Liver (tissue), 9 donors: ENCODE results near the gene KCTD6. TPM values are rescaled to one million over a fixed set of nuclear protein-coding genes. Genes with fewer than 3 reads are reported as not detected.
A peak's percentile ranks its signal among the peaks of the same experiment; 100 is the strongest.
"Not testable (repeated sequence)": the region's sequence is repeated elsewhere in the genome, so short reads cannot be mapped to it uniquely, and the experiment has no call there.

Experiments
- DNase-seq: peaks from one replicate; pipeline ENCODE4 v3.0.0-alpha.2; 2017; ENCODE audit warnings: low spot score
- H3K27ac ChIP-seq, 2 donors: one replicate each; pipeline ENCODE4 v1.7.0; 2013; ENCODE audit warnings: inconsistent platforms in 2 of 2, low read length in 2 of 2, control low read depth in 1 of 2, low read depth in 1 of 2, mild to moderate bottlenecking in 1 of 2
- H3K27me3 ChIP-seq, 4 donors: one replicate each; pipeline versions ENCODE4 v1.6.1 to v1.7.0; 2013; ENCODE audit warnings: low read length in 3 of 4, inconsistent platforms in 1 of 4, mild to moderate bottlenecking in 1 of 4, moderate library complexity in 1 of 4; ENCODE audit not compliant: control insufficient read depth in 4 of 4, insufficient read depth in 4 of 4
- H3K36me3 ChIP-seq, 4 donors: one replicate each; pipeline versions ENCODE4 v1.6.1 to v1.7.0; 2013; ENCODE audit warnings: low read length in 3 of 4, mild to moderate bottlenecking in 3 of 4, low read depth in 1 of 4, moderate library complexity in 1 of 4; ENCODE audit not compliant: control insufficient read depth in 4 of 4, insufficient read depth in 3 of 4
- H3K4me1 ChIP-seq, 4 donors: one replicate each; pipeline versions ENCODE4 v1.6.1 to v1.7.0; 2013; ENCODE audit warnings: low read length in 3 of 4, mild to moderate bottlenecking in 3 of 4, moderate library complexity in 1 of 4; ENCODE audit not compliant: control insufficient read depth in 4 of 4, insufficient read depth in 4 of 4
- H3K4me3 ChIP-seq, 3 donors: one replicate each; pipeline versions ENCODE4 v1.6.1 to v1.7.0; 2013; ENCODE audit warnings: low read length in 3 of 3, control low read depth in 1 of 3, low read depth in 1 of 3, mild to moderate bottlenecking in 1 of 3
- H3K9ac ChIP-seq, 2 donors: one replicate each; pipeline ENCODE4 v1.7.0; 2013; ENCODE audit warnings: low read length in 2 of 2, mild to moderate bottlenecking in 2 of 2, moderate library complexity in 2 of 2, control low read depth in 1 of 2, low read depth in 1 of 2
- H3K9me3 ChIP-seq, 4 donors: one replicate each; pipeline versions ENCODE4 v1.6.1 to v1.7.0; 2013; ENCODE audit warnings: low read length in 3 of 4; ENCODE audit not compliant: control insufficient read depth in 4 of 4
- EGR1 ChIP-seq, 2 donors: IDR thresholded peaks; 2 replicates each; pipeline ENCODE4 v1.6.1; 2016 to 2018; ENCODE audit warnings: antibody characterized with exemption in 2 of 2, low read depth in 2 of 2
- FOXA1 ChIP-seq: IDR thresholded peaks from 2 replicates; pipeline ENCODE4 v1.6.1; 2016; ENCODE audit warnings: antibody characterized with exemption
- GABPA ChIP-seq, 2 donors: IDR thresholded peaks in 1 of 2; conservative IDR thresholded peaks in 1 of 2; 2 replicates each; pipeline ENCODE4 v1.6.1; 2016; ENCODE audit warnings: antibody characterized with exemption in 2 of 2, mild to moderate bottlenecking in 1 of 2, moderate library complexity in 1 of 2
- HNF4A ChIP-seq, 2 donors: conservative IDR thresholded peaks; 2 replicates each; pipeline ENCODE4 v1.6.1; 2016; ENCODE audit warnings: antibody characterized with exemption in 2 of 2, mild to moderate bottlenecking in 2 of 2
- HNF4G ChIP-seq: IDR thresholded peaks from 2 replicates; pipeline ENCODE4 v1.6.1; 2016; ENCODE audit warnings: antibody characterized with exemption
- JUND ChIP-seq, 2 donors: IDR thresholded peaks; 2 replicates each; pipeline ENCODE4 v1.6.1; 2016; ENCODE audit warnings: antibody characterized with exemption in 2 of 2
- NR2F2 ChIP-seq: IDR thresholded peaks from 2 replicates; pipeline ENCODE4 v1.6.1; 2016; ENCODE audit warnings: antibody characterized with exemption
- RAD21 ChIP-seq, 2 donors: IDR thresholded peaks; 2 replicates each; pipeline ENCODE4 v1.6.1; 2016; ENCODE audit warnings: antibody characterized with exemption in 2 of 2, mild to moderate bottlenecking in 2 of 2
- RXRA ChIP-seq, 2 donors: IDR thresholded peaks; 2 replicates each; pipeline ENCODE4 v1.6.1; 2017 to 2018; ENCODE audit warnings: antibody characterized with exemption in 2 of 2, mild to moderate bottlenecking in 1 of 2
- SP1 ChIP-seq: IDR thresholded peaks from 2 replicates; pipeline ENCODE4 v1.6.1; 2018; ENCODE audit warnings: antibody characterized with exemption, mild to moderate bottlenecking
- YY1 ChIP-seq: IDR thresholded peaks from 2 replicates; pipeline ENCODE4 v1.6.1; 2016; ENCODE audit warnings: antibody characterized with exemption, mild to moderate bottlenecking
- WGBS: extraction: QIAGEN DNeasy Blood & Tissue Kit; methylation state at CpG from one replicate; pipeline ENCODE4 v1.1.7; 2013; 5-methylcytosine and 5-hydroxymethylcytosine counted together
- polyA plus RNA-seq, 2 donors: library from polyadenylated mRNA; stranded (reverse) in 1 of 2; unstranded in 1 of 2; fragments of 200-250 nt in 1 of 2; fragments of >200 nt in 1 of 2; fragmentation: Nextera tagmentation in 1 of 2; extraction: Ambion mirVana in 1 of 2; gene quantifications; one replicate each; pipeline versions ENCODE4 v1.2.1 to v1.2.3, GENCODE V29; 2013 to 2015
- total RNA-seq, 2 donors: library from RNA; depleted of rRNA; stranded (reverse); fragments of >200 nt; gene quantifications; one replicate each; pipeline ENCODE4 v1.2.3, GENCODE V29; 2014
- TF ChIP-seq, protein P1 (sequence below): fragments of 150-350 bp; IDR thresholded peaks from 2 replicates; pipeline ENCODE4 v1.5.1; 2017; ENCODE audit warnings: improper control_type of control experiment, low read depth, low read length; ENCODE audit not compliant: missing input control
- TF ChIP-seq, protein P2 (sequence below): IDR thresholded peaks from 2 replicates; pipeline ENCODE4 v1.6.1; 2016; ENCODE audit warnings: antibody characterized with exemption
- TF ChIP-seq, protein P3 (sequence below): IDR thresholded peaks from 2 replicates; pipeline ENCODE4 v1.6.1; 2016; ENCODE audit warnings: antibody characterized with exemption
- donor health status: healthy.
- donor health status: healthy.
- donor health status: healthy.
- donor health status: healthy.
- donor health status: healthy.

Gene KCTD6
- total and polyA plus RNA-seq, 4 donors: 6.5 to 13.8 (median 10.4) TPM

DNA sequence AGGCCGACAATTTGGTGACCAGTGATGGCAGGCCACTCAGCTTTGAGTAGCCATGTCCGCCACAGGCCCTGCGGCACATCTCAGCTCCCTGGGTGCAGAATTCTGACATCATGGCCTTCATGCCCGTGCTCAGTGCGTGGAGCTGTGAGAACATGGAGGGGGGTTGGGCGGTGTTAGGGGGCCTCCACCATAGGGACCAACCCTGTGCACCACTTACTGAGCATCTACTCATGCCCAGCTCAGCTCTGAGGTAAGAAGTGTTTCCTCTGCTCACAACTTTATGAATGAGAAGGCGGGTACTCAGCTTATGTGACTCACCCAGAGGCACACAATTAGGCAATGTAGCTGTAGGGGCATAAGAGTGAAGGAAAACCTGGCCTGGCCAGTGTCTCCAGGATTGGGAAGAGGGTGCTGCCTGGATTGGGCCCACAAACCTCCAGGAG lies 34.6 kb downstream of the KCTD6 start:
- H3K4me3 ChIP-seq: no peak overlapping the region
- WGBS: 81% methylated on average over 7 of the region's 7 CpGs

DNA sequence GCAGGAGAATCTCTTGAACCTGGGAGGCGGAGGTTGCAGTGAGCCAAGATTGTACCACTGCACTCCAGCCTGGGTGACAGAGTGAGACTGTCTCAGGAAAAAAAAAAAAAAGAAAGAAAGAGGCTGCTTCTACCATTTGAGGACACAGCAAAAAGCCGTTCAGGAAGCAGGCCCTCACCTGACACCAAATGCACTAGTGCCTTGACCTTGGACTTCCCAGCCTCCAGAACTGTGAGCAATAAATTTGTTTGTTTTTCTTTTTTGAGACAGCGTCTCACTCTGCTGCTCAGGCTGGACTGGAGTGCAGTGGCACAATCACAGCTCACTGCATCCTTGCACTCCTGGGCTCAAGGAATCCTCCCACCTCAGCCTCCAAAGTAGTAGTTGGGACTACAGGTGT lies 35.5 kb downstream of the KCTD6 start:
- H3K4me3 ChIP-seq, H3K27me3 ChIP-seq, DNase-seq, H3K9me3 ChIP-seq, H3K9ac ChIP-seq: not testable (repeated sequence)
- peak overlapping the region in 1 of 2 donors; percentile 62 for H3K27ac ChIP-seq
- peak in 1 of 2 donors; percentile 12 for TF ChIP-seq HNF4A (conservative IDR thresholded peaks at IDR 0.05)
- WGBS: 60% methylated on average over 3 of the region's 3 CpGs
- peaks cover 10 to 21% (median 18%) of the 10 kb centered on the region in 4 donors for H3K36me3 ChIP-seq
- H3K4me1 ChIP-seq: peaks cover 7 to 95% (median 83%) of the 10 kb centered on the region in 4 donors

More for the DNA sequence above, 34.6 kb downstream of the KCTD6 start:
- Histone ChIP-seq H3K4me1 (peaks cover 12 to 94% (median 82%) of the 10 kb centered on the region in 4 donors), H3K27me3 (no peaks in the 10 kb centered on the region), H3K36me3 (peaks cover 8 to 23% (median 16%) of the 10 kb centered on the region in 4 donors), H3K9ac (no peak overlapping the region), H3K27ac (peak overlapping the region; percentile 26 to 57), H3K9me3 (no peaks in the 10 kb centered on the region)
- DNase-seq: no peak
- TF ChIP-seq JUND (IDR thresholded peaks at IDR 0.05) (peak; percentile 89 to 94), HNF4G (no peak), RXRA (IDR thresholded peaks at IDR 0.05) (peak; percentile 42 to 65), EGR1 (IDR thresholded peaks at IDR 0.05; ENCODE audit: low read depth in 2 of 2) (peak in 1 of 2 donors; percentile 31), GABPA (IDR thresholded peaks at IDR 0.05 in 1 of 2, conservative IDR thresholded peaks at IDR 0.05 in 1 of 2) (peak in 1 of 2 donors; percentile 18), RAD21 (IDR thresholded peaks at IDR 0.05) (peak; percentile 22 to 27), HNF4A (conservative IDR thresholded peaks at IDR 0.05) (peak; percentile 36 to 64), SP1 (peak; percentile 29)
- TF ChIP-seq, protein P1, sequence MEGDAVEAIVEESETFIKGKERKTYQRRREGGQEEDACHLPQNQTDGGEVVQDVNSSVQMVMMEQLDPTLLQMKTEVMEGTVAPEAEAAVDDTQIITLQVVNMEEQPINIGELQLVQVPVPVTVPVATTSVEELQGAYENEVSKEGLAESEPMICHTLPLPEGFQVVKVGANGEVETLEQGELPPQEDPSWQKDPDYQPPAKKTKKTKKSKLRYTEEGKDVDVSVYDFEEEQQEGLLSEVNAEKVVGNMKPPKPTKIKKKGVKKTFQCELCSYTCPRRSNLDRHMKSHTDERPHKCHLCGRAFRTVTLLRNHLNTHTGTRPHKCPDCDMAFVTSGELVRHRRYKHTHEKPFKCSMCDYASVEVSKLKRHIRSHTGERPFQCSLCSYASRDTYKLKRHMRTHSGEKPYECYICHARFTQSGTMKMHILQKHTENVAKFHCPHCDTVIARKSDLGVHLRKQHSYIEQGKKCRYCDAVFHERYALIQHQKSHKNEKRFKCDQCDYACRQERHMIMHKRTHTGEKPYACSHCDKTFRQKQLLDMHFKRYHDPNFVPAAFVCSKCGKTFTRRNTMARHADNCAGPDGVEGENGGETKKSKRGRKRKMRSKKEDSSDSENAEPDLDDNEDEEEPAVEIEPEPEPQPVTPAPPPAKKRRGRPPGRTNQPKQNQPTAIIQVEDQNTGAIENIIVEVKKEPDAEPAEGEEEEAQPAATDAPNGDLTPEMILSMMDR: no peak
- TF ChIP-seq, protein P2, sequence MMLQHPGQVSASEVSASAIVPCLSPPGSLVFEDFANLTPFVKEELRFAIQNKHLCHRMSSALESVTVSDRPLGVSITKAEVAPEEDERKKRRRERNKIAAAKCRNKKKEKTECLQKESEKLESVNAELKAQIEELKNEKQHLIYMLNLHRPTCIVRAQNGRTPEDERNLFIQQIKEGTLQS: peak; percentile 65
- TF ChIP-seq, protein P3, sequence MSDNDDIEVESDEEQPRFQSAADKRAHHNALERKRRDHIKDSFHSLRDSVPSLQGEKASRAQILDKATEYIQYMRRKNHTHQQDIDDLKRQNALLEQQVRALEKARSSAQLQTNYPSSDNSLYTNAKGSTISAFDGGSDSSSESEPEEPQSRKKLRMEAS: no peak

DNA sequence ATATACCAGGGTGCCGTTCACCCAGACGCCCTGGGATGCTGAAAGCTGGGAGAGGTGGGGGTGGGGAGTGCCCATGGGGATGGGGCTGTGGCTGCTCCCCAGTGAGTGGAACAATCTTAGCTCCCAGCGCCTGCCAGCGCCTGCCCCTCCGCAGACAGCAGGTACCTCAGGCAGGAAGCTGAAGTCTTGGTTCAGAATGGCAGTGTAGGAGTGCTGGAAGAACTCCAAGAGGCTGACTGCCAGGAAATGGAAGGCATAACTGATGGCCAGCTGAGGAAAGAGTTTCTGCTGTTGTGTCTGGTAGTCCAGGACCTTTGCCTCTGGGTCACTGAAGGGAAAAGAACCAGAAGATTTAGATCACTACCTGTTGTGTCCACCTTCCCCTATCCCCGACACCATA lies 36.7 kb downstream of the KCTD6 start:
- H3K9ac ChIP-seq: no peak overlapping the region
- no peak overlapping the region for H3K4me3 ChIP-seq
- H3K4me1 ChIP-seq: peaks cover 5 to 96% (median 89%) of the 10 kb centered on the region in 4 donors
- peaks cover 14 to 21% (median 19%) of the 10 kb centered on the region in 4 donors for H3K36me3 ChIP-seq
- peak in 1 of 2 donors; percentile 35 for TF ChIP-seq RAD21 (IDR thresholded peaks at IDR 0.05)
- TF ChIP-seq YY1: peak; percentile 49
- TF ChIP-seq HNF4A (conservative IDR thresholded peaks at IDR 0.05): peak; percentile 70 to 71
- TF ChIP-seq NR2F2: no peak
- no peak for TF ChIP-seq SP1
- no peak for TF ChIP-seq GABPA (IDR thresholded peaks at IDR 0.05 in 1 of 2, conservative IDR thresholded peaks at IDR 0.05 in 1 of 2)
- no peak for TF ChIP-seq EGR1 (IDR thresholded peaks at IDR 0.05; ENCODE audit: low read depth in 2 of 2)
- TF ChIP-seq FOXA1: no peak
- TF ChIP-seq JUND (IDR thresholded peaks at IDR 0.05): no peak
- TF ChIP-seq RXRA (IDR thresholded peaks at IDR 0.05): peak; percentile 47 to 56
- TF ChIP-seq, protein P1: no peak
- no peak for DNase-seq
- no peaks in the 10 kb centered on the region for H3K27me3 ChIP-seq
- peak overlapping the region; percentile 55 to 62 for H3K27ac ChIP-seq
- no peaks in the 10 kb centered on the region for H3K9me3 ChIP-seq
- 44% methylated on average over 6 of the region's 6 CpGs for WGBS
